Activated CD4-positive, alpha-beta T cell treated with anti-CD3 and anti-CD28 coated beads for 36 hours (primary cell): ENCODE results near the gene FRRS1. TPM values are rescaled to one million over a fixed set of nuclear protein-coding genes. Genes with fewer than 3 reads are reported as not detected.

Source experiments
- ATAC-seq: fragments of 200-7000 bp; cut with Tn5 transposase; one replicate; pipeline ENCODE4 v1.10.0; 2021; ENCODE audit warnings: mild to moderate bottlenecking, moderate library complexity
- CTCF ChIA-PET: fragments of 350-600 bp; sonication (Branson Sonifier 250); formaldehyde crosslinking; loops from one replicate; lab custom pipeline; 2021; ENCODE audit warnings: antibody characterized with exemption; lab: Charles Lee
- POLR2A ChIA-PET: fragments of 350-600 bp; sonication (Branson Sonifier 250); formaldehyde crosslinking; loops from one replicate; lab custom pipeline; 2021; ENCODE audit warnings: antibody characterized with exemption, inconsistent platforms; lab: Charles Lee
- DNase-seq: peaks from one replicate; pipeline ENCODE4 v3.0.0-alpha.2; 2020
- H3K27ac Mint-ChIP-seq: one replicate; pipeline ENCODE4 v1.8.0; 2021; ENCODE audit warnings: mixed read lengths
- H3K27me3 Mint-ChIP-seq: one replicate; pipeline ENCODE4 v1.8.0; 2021; ENCODE audit warnings: mixed read lengths
- H3K36me3 Mint-ChIP-seq: one replicate; pipeline ENCODE4 v1.8.0; 2021; ENCODE audit warnings: low read depth, mixed read lengths
- H3K4me1 Mint-ChIP-seq: one replicate; pipeline ENCODE4 v1.8.0; 2021; ENCODE audit warnings: mixed read lengths
- H3K4me3 Mint-ChIP-seq: one replicate; pipeline ENCODE4 v1.8.0; 2021; ENCODE audit warnings: mild to moderate bottlenecking, moderate library complexity, mixed read lengths
- H3K9me3 Mint-ChIP-seq: one replicate; pipeline ENCODE4 v1.8.0; 2021; ENCODE audit warnings: low read depth, mixed read lengths
- intact Hi-C, 2 experiments: fragments of 100-400 bp; cut with DNase I in 1 of 2; cut with micrococcal nuclease in 1 of 2; formaldehyde crosslinking; loops; one replicate each; pipeline versions ENCODE4 v1.14.2 to v1.15.1; 2022 to 2024; cut with DNase I, micrococcal nuclease
- total RNA-seq, 2 experiments: library from RNA; stranded (reverse); gene quantifications; one replicate each; pipeline ENCODE4 v1.2.3, GENCODE V29; 2021

FRRS1 gene
- total RNA-seq, 2 experiments from 2014 or later = 2.0 to 2.9 TPM

DNA sequence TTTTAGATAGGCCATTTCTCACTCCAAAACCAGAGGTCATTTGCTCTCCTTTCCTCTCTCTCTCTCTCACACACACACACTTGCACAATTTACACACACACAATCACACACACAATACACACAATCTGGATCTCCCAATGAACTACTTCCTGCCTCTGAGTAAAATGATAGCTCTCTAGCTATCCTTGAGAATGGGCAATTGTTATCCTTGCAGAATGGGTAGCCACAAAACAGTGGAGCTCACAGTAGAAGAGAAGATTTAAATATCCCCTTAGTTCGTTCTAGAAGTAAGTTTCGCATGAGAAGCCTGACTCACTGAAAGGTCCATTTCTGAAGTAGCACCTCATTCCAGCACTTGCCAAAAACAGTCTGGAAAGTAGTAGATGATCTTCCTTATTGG, 102.9 kb downstream of the FRRS1 start:
- Mint-ChIP-seq H3K36me3 (no peaks in the 10 kb centered on the region), H3K4me3 (no peak overlapping the region), H3K27ac (no peak overlapping the region), H3K9me3 (no peaks in the 10 kb centered on the region), H3K4me1 (no peaks in the 10 kb centered on the region), H3K27me3 (peaks cover 10% of the 10 kb centered on the region)
- CTCF ChIA-PET = interaction anchor here (1.2 kb wide), 1 partner anchor 22 kb away, joined by 3 read pairs; no protein-coding TSS in a partner anchor
- POLR2A ChIA-PET = no interaction called here
- ATAC-seq (no peak), DNase-seq (no peak)
- intact Hi-C loops = no loop called here

DNA sequence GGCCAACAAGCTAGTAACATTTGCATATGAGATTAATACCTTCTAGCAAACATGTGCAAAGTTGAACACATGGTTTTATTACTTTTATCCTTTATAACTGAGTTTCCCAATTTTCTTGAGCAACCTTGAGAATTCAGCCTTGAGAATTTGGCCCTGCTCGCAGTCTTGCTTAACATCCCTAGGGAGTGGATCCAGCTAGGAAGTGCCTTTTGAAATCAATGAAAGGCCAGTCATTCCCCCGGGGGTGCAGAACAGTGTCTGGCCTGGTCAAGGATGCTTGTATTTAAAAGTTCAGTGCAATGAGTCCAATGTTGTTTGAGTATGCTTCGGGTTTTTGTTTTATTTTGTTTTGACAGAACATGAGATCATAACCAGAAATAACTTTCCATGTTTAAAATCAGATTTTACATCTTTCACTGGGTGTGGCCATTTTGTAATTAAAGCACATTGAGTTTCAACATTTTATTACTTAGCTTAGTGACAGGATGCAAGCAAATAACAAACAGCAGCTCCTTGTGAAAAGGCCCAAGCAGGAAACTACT, 103.8 kb downstream of the FRRS1 start:
- peaks cover 8% of the 10 kb centered on the region for H3K27me3 Mint-ChIP-seq
- H3K27ac Mint-ChIP-seq = no peak overlapping the region
- no peaks in the 10 kb centered on the region for H3K4me1 Mint-ChIP-seq
- intact Hi-C loops = no loop called here
- ATAC-seq (no peak), DNase-seq (no peak)
- ChIA-PET POLR2A (no interaction called here), CTCF (interaction anchor here (1.6 to 1.8 kb wide), 2 partner anchors 12 to 22 kb away, joined by 3 to 7 read pairs; no protein-coding TSS in a partner anchor)
- H3K4me3 Mint-ChIP-seq = no peak overlapping the region
- no peaks in the 10 kb centered on the region for H3K9me3 Mint-ChIP-seq
- H3K36me3 Mint-ChIP-seq = no peaks in the 10 kb centered on the region

DNA sequence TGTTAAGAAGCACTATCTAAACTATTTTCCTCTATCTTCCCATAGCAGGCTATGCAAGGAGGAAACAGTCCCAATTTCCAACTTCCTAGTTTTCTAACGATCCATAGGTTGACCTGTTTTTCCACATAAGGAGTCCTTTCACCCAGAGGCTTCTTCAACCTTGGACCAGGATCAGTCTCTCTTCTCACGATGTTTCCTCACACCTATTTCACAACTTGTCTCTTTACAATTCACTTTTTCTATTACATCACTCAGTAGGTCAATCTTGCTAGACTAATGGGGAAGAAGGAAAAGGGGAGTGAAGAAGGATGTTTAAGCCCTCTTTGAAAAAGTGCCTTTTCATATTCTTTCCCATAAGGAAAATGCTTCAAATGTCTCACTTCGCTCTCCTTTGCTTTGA, 104.7 kb downstream of the FRRS1 start:
- ATAC-seq = no peak
- no peaks in the 10 kb centered on the region for H3K4me1 Mint-ChIP-seq

DNA sequence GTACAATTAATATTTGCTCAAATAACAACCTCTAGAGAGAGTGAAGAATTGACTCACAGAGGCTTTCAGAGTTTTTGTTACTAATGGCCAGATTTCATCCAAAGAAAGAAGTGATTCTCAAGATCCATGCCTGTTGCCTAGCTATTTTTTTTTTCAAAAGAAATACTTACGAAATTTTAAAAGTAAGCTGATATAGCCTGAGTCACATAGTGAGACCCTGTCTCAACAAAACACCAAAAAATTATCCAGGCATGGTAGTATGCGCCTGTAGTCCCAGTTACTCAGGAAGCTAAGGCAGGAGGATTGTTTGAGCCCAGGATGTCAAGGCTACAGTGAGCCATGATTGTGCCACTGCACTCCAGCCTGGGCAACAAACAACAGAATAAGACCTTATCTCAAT, 105.9 kb downstream of the FRRS1 start:
- ChIA-PET CTCF (no interaction called here), POLR2A (no interaction called here)
- no peaks in the 10 kb centered on the region for H3K4me1 Mint-ChIP-seq

More for the DNA sequence above, 104.7 kb downstream of the FRRS1 start:
- ChIA-PET POLR2A (no interaction called here), CTCF (interaction anchor here (1.0 to 1.8 kb wide), 3 partner anchors 12 to 25 kb away, joined by 3 to 7 read pairs (median 4); no protein-coding TSS in a partner anchor)
- H3K36me3 Mint-ChIP-seq = no peaks in the 10 kb centered on the region
- peaks cover 6% of the 10 kb centered on the region for H3K27me3 Mint-ChIP-seq
- intact Hi-C loops = no loop called here
- H3K27ac Mint-ChIP-seq = no peak overlapping the region
- no peak overlapping the region for H3K4me3 Mint-ChIP-seq
- no peaks in the 10 kb centered on the region for H3K9me3 Mint-ChIP-seq
- no peak for DNase-seq

DNA sequence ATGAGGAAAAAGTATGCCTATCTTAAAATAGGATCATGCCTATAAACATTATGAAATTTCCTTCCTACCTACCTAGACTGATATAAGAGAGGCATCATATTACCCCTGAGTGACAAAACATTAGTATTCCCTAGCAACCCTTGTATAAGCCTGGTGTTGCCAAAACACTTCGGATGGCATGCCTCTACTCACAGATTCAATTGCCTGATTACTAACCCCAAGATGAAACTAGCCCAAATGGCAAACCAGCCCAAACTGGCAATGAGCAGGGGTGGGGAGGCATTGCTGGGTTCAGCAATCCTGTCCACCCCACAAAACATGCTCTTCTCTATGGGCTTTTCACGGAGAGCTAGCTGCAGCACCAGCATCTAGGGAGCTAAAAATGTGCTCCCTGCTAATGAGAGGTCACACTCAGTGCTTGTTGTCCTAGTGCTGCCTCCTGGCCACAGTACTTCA, 106.7 kb downstream of the FRRS1 start:
- Mint-ChIP-seq H3K9me3 (no peaks in the 10 kb centered on the region), H3K4me1 (no peaks in the 10 kb centered on the region), H3K27me3 (peaks cover 6% of the 10 kb centered on the region), H3K4me3 (no peak overlapping the region), H3K27ac (no peak overlapping the region), H3K36me3 (no peaks in the 10 kb centered on the region)
- DNase-seq (no peak), ATAC-seq (no peak)
- intact Hi-C loops = no loop called here
- ChIA-PET CTCF (no interaction called here), POLR2A (no interaction called here)

More for the DNA sequence above, 105.9 kb downstream of the FRRS1 start:
- intact Hi-C loops = no loop called here
- H3K27me3 Mint-ChIP-seq = peaks cover 6% of the 10 kb centered on the region
- H3K9me3 Mint-ChIP-seq = no peaks in the 10 kb centered on the region
- H3K36me3 Mint-ChIP-seq = no peaks in the 10 kb centered on the region
- no peak overlapping the region for H3K27ac Mint-ChIP-seq
- no peak overlapping the region for H3K4me3 Mint-ChIP-seq
- no peak for DNase-seq
- ATAC-seq = no peak

Other genes starting within 250 kb of the FRRS1 start
- not detected for gene PALMD, start 120.5 kb downstream of the FRRS1 start, total RNA-seq
- 10 to 100 TPM; 14.6 to 18.3 TPM for gene AGL, start 83.7 kb upstream of the FRRS1 start, total RNA-seq
- 10 to 100 TPM; 11.2 to 13.4 TPM for gene SLC35A3, start 203.4 kb upstream of the FRRS1 start, total RNA-seq